Mesenchymal stem cell (in vitro differentiated cells and primary cell): ENCODE measurements around the gene GOLGA2.

Experiments
- DNase-seq: peaks from one replicate; pipeline ENCODE4 v3.0.0-alpha.2; 2013
- H2AFZ ChIP-seq: one replicate; pipeline ENCODE4 v1.6.1; 2013; ENCODE audit warnings: low read depth, mild to moderate bottlenecking, control low read depth, inconsistent platforms, low read length, moderate library complexity
- H2AK5ac ChIP-seq: 2 replicates; pipeline ENCODE4 v1.6.1; 2013; ENCODE audit warnings: low read length, moderate library complexity, mild to moderate bottlenecking, inconsistent platforms; ENCODE audit not compliant: severe bottlenecking
- H2BK120ac ChIP-seq: one replicate; pipeline ENCODE4 v1.6.1; 2013; ENCODE audit warnings: low read depth, mild to moderate bottlenecking, inconsistent platforms, low read length, moderate library complexity
- H2BK12ac ChIP-seq, 2 experiments: one replicate each; pipeline ENCODE4 v1.6.1; 2013; ENCODE audit warnings: inconsistent platforms in 2 of 2, low read length in 2 of 2, mild to moderate bottlenecking in 2 of 2, moderate library complexity in 2 of 2, control low read depth in 1 of 2
- H2BK15ac ChIP-seq: one replicate; pipeline ENCODE4 v1.6.1; 2013; ENCODE audit warnings: mild to moderate bottlenecking, low read depth, inconsistent platforms; ENCODE audit not compliant: poor library complexity, severe bottlenecking
- H2BK5ac ChIP-seq: 2 replicates; pipeline ENCODE4 v1.6.1; 2013; ENCODE audit warnings: low read depth, mild to moderate bottlenecking, low read length, control low read depth, inconsistent platforms; ENCODE audit not compliant: poor library complexity, severe bottlenecking
- H3K14ac ChIP-seq, 2 experiments: one replicate each; pipeline ENCODE4 v1.6.1; 2013; ENCODE audit warnings: inconsistent platforms in 2 of 2, low read length in 2 of 2, control low read depth in 1 of 2, mild to moderate bottlenecking in 1 of 2, moderate library complexity in 1 of 2
- H3K18ac ChIP-seq, 2 experiments: one replicate each; pipeline ENCODE4 v1.6.1; 2013; ENCODE audit warnings: inconsistent platforms in 2 of 2, low read length in 2 of 2, control low read depth in 1 of 2, low read depth in 1 of 2, mild to moderate bottlenecking in 1 of 2
- H3K23ac ChIP-seq, 2 experiments: one replicate each; pipeline ENCODE4 v1.6.1; 2013; ENCODE audit warnings: inconsistent platforms in 2 of 2, low read length in 2 of 2, mild to moderate bottlenecking in 2 of 2, moderate library complexity in 2 of 2, control low read depth in 1 of 2
- H3K27ac ChIP-seq: 2 replicates; pipeline ENCODE4 v1.5.1; 2013; ENCODE audit warnings: mild to moderate bottlenecking, moderate library complexity, low read length, control low read depth, inconsistent platforms; ENCODE audit not compliant: poor library complexity, severe bottlenecking
- H3K27me3 ChIP-seq, 2 experiments: 2 replicates each; pipeline versions ENCODE4 v1.6.1 to v1.7.0; 2013; ENCODE audit warnings: low read length in 2 of 2, mild to moderate bottlenecking in 2 of 2, moderate library complexity in 2 of 2, control low read depth in 1 of 2, inconsistent platforms in 1 of 2; ENCODE audit not compliant: control insufficient read depth in 1 of 2, insufficient read depth in 1 of 2
- H3K36me3 ChIP-seq, 2 experiments: 2 replicates each; pipeline versions ENCODE4 v1.6.1 to v1.7.0; 2013; ENCODE audit warnings: low read length in 2 of 2, control low read depth in 1 of 2, inconsistent platforms in 1 of 2, low read depth in 1 of 2, mild to moderate bottlenecking in 1 of 2; ENCODE audit not compliant: insufficient read depth in 2 of 2, control insufficient read depth in 1 of 2
- H3K4ac ChIP-seq, 2 experiments: one replicate each; pipeline ENCODE4 v1.6.1; 2013; ENCODE audit warnings: inconsistent platforms in 2 of 2, low read length in 2 of 2, mild to moderate bottlenecking in 2 of 2, moderate library complexity in 2 of 2, control low read depth in 1 of 2, low read depth in 1 of 2
- H3K4me1 ChIP-seq: 2 replicates; pipeline ENCODE4 v1.6.1; 2013; ENCODE audit warnings: low read depth, low read length, control low read depth; ENCODE audit not compliant: control insufficient read depth, insufficient read depth
- H3K4me2 ChIP-seq: 2 replicates; pipeline ENCODE4 v1.6.1; 2013; ENCODE audit warnings: low read length, mild to moderate bottlenecking, inconsistent platforms; ENCODE audit not compliant: poor library complexity, severe bottlenecking
- H3K4me3 ChIP-seq, 2 experiments: 2 replicates each; pipeline versions ENCODE4 v1.5.1 to v1.7.0; 2013; ENCODE audit warnings: low read length in 2 of 2, mild to moderate bottlenecking in 2 of 2, control low read depth in 1 of 2, low read depth in 1 of 2; ENCODE audit not compliant: insufficient read depth in 1 of 2
- H3K79me1 ChIP-seq: replicated peaks from 2 replicates; pipeline ENCODE4 v1.6.1; 2013; ENCODE audit warnings: mild to moderate bottlenecking, control low read depth, low read length, inconsistent platforms; ENCODE audit not compliant: poor library complexity, severe bottlenecking
- H3K9ac ChIP-seq: 2 replicates; pipeline ENCODE4 v1.7.0; 2013; ENCODE audit warnings: mild to moderate bottlenecking, low read length, moderate library complexity
- H3K9me3 ChIP-seq: 2 replicates; pipeline ENCODE4 v1.7.0; 2013; ENCODE audit warnings: mild to moderate bottlenecking, low read length; ENCODE audit not compliant: control insufficient read depth
- H4K8ac ChIP-seq: one replicate; pipeline ENCODE4 v1.6.1; 2013; ENCODE audit warnings: inconsistent platforms, mild to moderate bottlenecking, low read length, moderate library complexity
- H4K91ac ChIP-seq: one replicate; pipeline ENCODE4 v1.6.1; 2013; ENCODE audit warnings: mild to moderate bottlenecking, low read length, inconsistent platforms
- WGBS: methylation state at CpG from one replicate; pipeline ENCODE4 v1.1.7; 2013; ENCODE audit warnings: mixed read lengths; 5-methylcytosine and 5-hydroxymethylcytosine counted together

Gene GOLGA2

GRCh38 chr9:128316421-128316820, 40.6 kb upstream of the GOLGA2 start:
- 88% methylated on average over 7 of the region's 9 CpGs for WGBS
- no peak overlapping the region for H2BK15ac ChIP-seq

GRCh38 chr9:128314697-128315096, 38.9 kb upstream of the GOLGA2 start:
- Histone ChIP-seq H2AK5ac (no peak overlapping the region), H3K36me3 (peaks cover 59 to 60% of the 10 kb centered on the region in 2 experiments), H3K4me3 (no peak overlapping the region), H3K27me3 (no peaks in the 10 kb centered on the region), H2AFZ (no peak overlapping the region), H4K91ac (no peak overlapping the region), H3K23ac (no peak overlapping the region), H2BK120ac (no peak overlapping the region), H3K4me2 (no peak overlapping the region), H4K8ac (no peak overlapping the region), H3K4ac (no peak overlapping the region), H3K4me1 (no peaks in the 10 kb centered on the region), H3K9ac (no peak overlapping the region), H2BK12ac (no peak overlapping the region), H2BK15ac (no peak overlapping the region), H3K79me1 (peaks cover 9% of the 10 kb centered on the region), H3K9me3 (no peaks in the 10 kb centered on the region), H2BK5ac (no peak overlapping the region), H3K18ac (no peak overlapping the region), H3K27ac (no peak overlapping the region), H3K14ac (no peak overlapping the region)
- WGBS, result 91% methylated on average over 3 of the region's 4 CpGs
- no peak for DNase-seq

More at GRCh38 chr9:128316421-128316820, 40.6 kb upstream of the GOLGA2 start:
- no peak overlapping the region for H3K4me3 ChIP-seq
- no peak overlapping the region for H2BK12ac ChIP-seq
- no peak overlapping the region for H4K8ac ChIP-seq
- H3K4me1 ChIP-seq, result peaks cover 2% of the 10 kb centered on the region
- no peak overlapping the region for H2BK5ac ChIP-seq
- no peak overlapping the region for H3K14ac ChIP-seq
- no peak overlapping the region for H4K91ac ChIP-seq
- H2AK5ac ChIP-seq, result no peak overlapping the region
- H3K4ac ChIP-seq, result no peak overlapping the region
- no peak overlapping the region for H3K4me2 ChIP-seq
- no peak overlapping the region for H3K18ac ChIP-seq
- no peak overlapping the region for H3K9ac ChIP-seq
- H3K23ac ChIP-seq, result no peak overlapping the region
- no peak overlapping the region for H2BK120ac ChIP-seq
- H3K27me3 ChIP-seq, result no peaks in the 10 kb centered on the region
- no peak overlapping the region for H3K27ac ChIP-seq
- H3K79me1 ChIP-seq, result peaks cover 14% of the 10 kb centered on the region
- no peak for DNase-seq
- peaks cover 43 to 49% of the 10 kb centered on the region in 2 experiments for H3K36me3 ChIP-seq
- no peaks in the 10 kb centered on the region for H3K9me3 ChIP-seq
- no peak overlapping the region for H2AFZ ChIP-seq

GRCh38 chr9:128310461-128310860, 34.7 kb upstream of the GOLGA2 start:
- Histone ChIP-seq H3K27me3 (no peaks in the 10 kb centered on the region), H3K9ac (no peak overlapping the region), H4K8ac (no peak overlapping the region), H2BK12ac (no peak overlapping the region), H3K4me3 (no peak overlapping the region), H3K9me3 (no peaks in the 10 kb centered on the region), H2BK5ac (no peak overlapping the region), H3K18ac (no peak overlapping the region), H3K4me1 (peaks cover 4% of the 10 kb centered on the region), H2AK5ac (no peak overlapping the region), H3K23ac (no peak overlapping the region), H2BK120ac (no peak overlapping the region), H3K79me1 (peaks cover 2% of the 10 kb centered on the region), H3K14ac (no peak overlapping the region), H2AFZ (no peak overlapping the region), H3K4me2 (no peak overlapping the region), H2BK15ac (no peak overlapping the region), H3K36me3 (peaks cover 51% of the 10 kb centered on the region in 2 experiments), H4K91ac (no peak overlapping the region), H3K27ac (no peak overlapping the region), H3K4ac (no peak overlapping the region)
- no peak for DNase-seq
- WGBS, result 97% methylated on average over 10 of the region's 10 CpGs

- DNase-seq, result no peak
Measured at GRCh38 chr9:128309551-128309950, 33.7 kb upstream of the GOLGA2 start.

More at GRCh38 chr9:128309551-128309950, 33.7 kb upstream of the GOLGA2 start:
- Histone ChIP-seq H3K9ac (no peak overlapping the region), H2BK15ac (no peak overlapping the region), H3K4me2 (no peak overlapping the region), H3K4me1 (peaks cover 4% of the 10 kb centered on the region), H3K4ac (no peak overlapping the region), H4K8ac (no peak overlapping the region), H2BK120ac (no peak overlapping the region), H3K14ac (no peak overlapping the region), H2BK5ac (no peak overlapping the region), H3K27ac (no peak overlapping the region), H3K36me3 (peaks cover 43 to 44% of the 10 kb centered on the region in 2 experiments), H3K9me3 (no peaks in the 10 kb centered on the region), H3K18ac (no peak overlapping the region), H3K79me1 (no peaks in the 10 kb centered on the region), H3K4me3 (no peak overlapping the region), H2AFZ (no peak overlapping the region), H3K23ac (no peak overlapping the region), H2AK5ac (no peak overlapping the region), H2BK12ac (no peak overlapping the region), H4K91ac (no peak overlapping the region), H3K27me3 (no peaks in the 10 kb centered on the region)
- WGBS, result 99% methylated on average over 16 of the region's 16 CpGs
